SK-N-SH (cell line): ENCODE data around the gene MAEA. TPM values are rescaled to one million over a fixed set of nuclear protein-coding genes. Genes with fewer than 3 reads are reported as not detected.
A peak's percentile ranks its signal among the peaks of the same experiment; 100 is the strongest.

Experiments
- CTCF ChIA-PET: fragments of 300-600, 350-600 bp; formaldehyde crosslinking; extraction: SDS; loops from one replicate; lab custom pipeline; 2021; lab: Yijun Ruan, JAX
- POLR2A ChIA-PET: fragments of 350-600 bp; sonication (Branson Sonifier 250); formaldehyde crosslinking; extraction: SDS; loops from one replicate; lab custom pipeline; 2020; ENCODE audit warnings: antibody characterized with exemption, inconsistent platforms; lab: Yijun Ruan, JAX
- DNase-seq: peaks from one replicate; pipeline ENCODE4 v3.0.0; 2012
- H2AFZ ChIP-seq: fragments of 200-600 bp; sonication (generic); 2 replicates; pipeline ENCODE4 v1.8.1; 2016; ENCODE audit warnings: antibody characterized with exemption, mild to moderate bottlenecking, low read depth
- H3F3A ChIP-seq: fragments of 200-600 bp; sonication (generic); replicated peaks from 2 replicates; pipeline ENCODE3; 2016; ENCODE audit warnings: antibody characterized with exemption, mild to moderate bottlenecking; ENCODE audit not compliant: insufficient read depth
- H3K27ac ChIP-seq, 2 experiments: fragments of 200-500 bp in 1 of 2; fragments of 200-600 bp in 1 of 2; sonication (Bioruptor generic) in 1 of 2; sonication (generic), shearing (Covaris generic) in 1 of 2; 2 replicates each; pipeline versions ENCODE4 v1.5.1 to v1.6.1; 2014 to 2016; ENCODE audit warnings: low read depth in 2 of 2, inconsistent platforms in 1 of 2, low read length in 1 of 2, mild to moderate bottlenecking in 1 of 2, mixed read lengths in 1 of 2
- H3K27me3 ChIP-seq: fragments of 200-600 bp; sonication (generic), shearing (Covaris generic); 2 replicates; pipeline ENCODE4 v1.6.1; 2016; ENCODE audit warnings: mixed run types; ENCODE audit not compliant: insufficient read depth
- H3K36me3 ChIP-seq, 2 experiments: fragments of 200-500 bp in 1 of 2; fragments of 200-600 bp in 1 of 2; sonication (Bioruptor generic) in 1 of 2; sonication (generic) in 1 of 2; replicated peaks in 1 of 2; 2 replicates each; pipeline versions ENCODE3 to v1.5.1; 2014 to 2016; ENCODE audit warnings: low read length in 1 of 2, mild to moderate bottlenecking in 1 of 2; ENCODE audit not compliant: insufficient read depth in 2 of 2, control insufficient read depth in 1 of 2
- H3K4me1 ChIP-seq, 2 experiments: fragments of 200-500 bp in 1 of 2; fragments of 200-600 bp in 1 of 2; sonication (Bioruptor generic) in 1 of 2; sonication (generic), shearing (Covaris generic) in 1 of 2; 2 replicates each; pipeline versions ENCODE4 v1.5.1 to v1.6.1; 2014 to 2016; ENCODE audit warnings: low read depth in 1 of 2, low read length in 1 of 2, mixed run types in 1 of 2; ENCODE audit not compliant: insufficient read depth in 2 of 2, control insufficient read depth in 1 of 2
- H3K4me2 ChIP-seq: fragments of 200-600 bp; sonication (generic), shearing (Covaris generic); 2 replicates; pipeline ENCODE4 v1.6.1; 2017; ENCODE audit warnings: mixed run types
- H3K4me3 ChIP-seq, 2 experiments: fragments of 200-500 bp in 1 of 2; fragments of 200-600 bp in 1 of 2; sonication (Bioruptor generic) in 1 of 2; sonication (generic), shearing (Covaris generic) in 1 of 2; 2 replicates each; pipeline versions ENCODE4 v1.5.1 to v1.8.1; 2014 to 2016; ENCODE audit warnings: low read depth in 2 of 2, inconsistent platforms in 1 of 2, low read length in 1 of 2, mild to moderate bottlenecking in 1 of 2, mixed read lengths in 1 of 2, moderate library complexity in 1 of 2
- H3K79me2 ChIP-seq: fragments of 200-600 bp; sonication (generic); 2 replicates; pipeline ENCODE4 v1.8.1; 2017; ENCODE audit warnings: mild to moderate bottlenecking; ENCODE audit not compliant: insufficient read depth
- H3K9ac ChIP-seq: fragments of 200-600 bp; sonication (generic); 2 replicates; pipeline ENCODE4 v1.6.1; 2017; ENCODE audit warnings: mixed run types
- H3K9me2 ChIP-seq: fragments of 200-600 bp; sonication (generic); 2 replicates; pipeline ENCODE4 v1.6.1; 2017; ENCODE audit warnings: mixed run types
- H3K9me3 ChIP-seq: fragments of 200-600 bp; sonication (generic); 2 replicates; pipeline ENCODE4 v1.6.1; 2017; ENCODE audit warnings: mixed run types, mild to moderate bottlenecking, moderate library complexity
- H4K20me1 ChIP-seq: fragments of 200-600 bp; sonication (generic); 2 replicates; pipeline ENCODE4 v1.6.1; 2017; ENCODE audit warnings: mild to moderate bottlenecking, mixed run types; ENCODE audit not compliant: insufficient read depth
- CHD2 ChIP-seq: fragments of 150-350 bp; IDR thresholded peaks from 2 replicates; pipeline ENCODE4 v1.6.1; 2018; ENCODE audit warnings: low read length; ENCODE audit not compliant: partially characterized antibody
- ELF1 ChIP-seq: IDR thresholded peaks from 2 replicates; pipeline ENCODE4 v1.4.0; 2012
- GABPA ChIP-seq: IDR thresholded peaks from 2 replicates; pipeline ENCODE4 v1.4.0; 2012; ENCODE audit warnings: low read depth, mild to moderate bottlenecking
- MXI1 ChIP-seq: IDR thresholded peaks from 2 replicates; pipeline ENCODE4 v1.6.1; 2012; ENCODE audit warnings: mild to moderate bottlenecking, low read depth, low read length, improper control_type of control experiment
- NFIC ChIP-seq: IDR thresholded peaks from 2 replicates; pipeline ENCODE4 v1.4.0; 2012; ENCODE audit warnings: borderline replicate concordance
- POLR2AphosphoS5 ChIP-seq: IDR thresholded peaks from 2 replicates; pipeline ENCODE4 v1.6.1; 2012; ENCODE audit warnings: low read depth, low read length
- RFX5 ChIP-seq: IDR thresholded peaks from 2 replicates; pipeline ENCODE4 v1.6.1; 2012; ENCODE audit warnings: mild to moderate bottlenecking, improper control_type of control experiment, low read length
- RXRA ChIP-seq: IDR thresholded peaks from 2 replicates; pipeline ENCODE4 v1.4.0; 2012; ENCODE audit warnings: low read depth, mild to moderate bottlenecking, borderline replicate concordance
- SIN3A ChIP-seq: IDR thresholded peaks from 2 replicates; pipeline ENCODE4 v1.6.1; 2012; ENCODE audit warnings: low read depth, mild to moderate bottlenecking, low read length, moderate library complexity, borderline replicate concordance
- TAF1 ChIP-seq: IDR thresholded peaks from 2 replicates; pipeline ENCODE4 v1.6.1; 2012; ENCODE audit warnings: low read depth, mild to moderate bottlenecking, low read length, moderate library complexity, borderline replicate concordance
- WGBS: methylation state at CpG from one replicate; pipeline ENCODE4 v1.1.6; 2017; ENCODE audit warnings: low lambda C conversion rate; 5-methylcytosine and 5-hydroxymethylcytosine counted together
- polyA plus RNA-seq, 3 experiments: library from polyadenylated mRNA; depleted of rRNA; stranded (reverse); fragments of >200 nt; gene quantifications; 2 replicates each; pipeline ENCODE4 v1.2.3, GENCODE V29; 2012
- TF ChIP-seq, protein P1 (sequence below): IDR thresholded peaks from 2 replicates; pipeline ENCODE4 v1.6.1; 2012; ENCODE audit warnings: mild to moderate bottlenecking, low read depth, low read length, moderate library complexity
- TF ChIP-seq, protein P2 (sequence below): IDR thresholded peaks from 2 replicates; pipeline ENCODE4 v1.4.0; 2012; ENCODE audit warnings: low read depth, borderline replicate concordance

The MAEA gene
- polyA plus RNA-seq, 1 of the 3 experiments (the other 2 are of a cell fraction) = 128 TPM

DNA sequence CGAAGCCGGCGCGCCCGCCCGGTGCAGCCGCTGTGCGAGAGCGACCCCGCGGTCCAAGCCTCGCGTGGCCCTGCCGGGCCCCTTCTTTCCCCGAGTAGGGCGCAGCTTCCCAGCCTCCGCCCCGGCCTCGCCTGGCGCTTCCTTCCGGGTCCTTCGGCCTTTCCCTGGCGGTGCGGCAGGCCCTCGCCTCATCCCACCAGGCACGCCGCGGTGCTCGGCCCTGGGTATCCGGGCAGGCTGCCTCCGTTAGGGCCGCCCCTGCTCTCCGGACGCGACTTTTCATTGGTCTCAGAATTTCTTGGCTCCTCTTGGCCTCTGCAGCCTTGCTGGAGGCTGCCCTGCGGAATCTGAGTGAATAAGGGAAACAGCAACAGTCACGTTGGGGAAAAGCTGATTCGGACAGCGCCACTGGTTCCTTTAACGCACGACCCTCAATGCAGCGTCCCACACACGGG lies 57.7 kb downstream of the MAEA start:
- POLR2A ChIA-PET = interaction anchor here (0.7 to 2.0 kb wide), 5 partner anchors 8 to 144 kb away, joined by 3 to 15 read pairs (median 3); partner anchors contain the start of genes CTBP1 and MAEA
- Histone ChIP-seq H2AFZ (no peak overlapping the region; the same call in 1 of the 2 replicates), H3K27ac (peak overlapping the region; percentile 89), H3K9ac (peak overlapping the region; percentile 79), H3K9me3 (no peaks in the 10 kb centered on the region), H3K27me3 (no peaks in the 10 kb centered on the region), H3K9me2 (no peaks in the 10 kb centered on the region), H3K4me2 (peak overlapping the region; percentile 80), H3K79me2 (peaks cover 66% of the 10 kb centered on the region), H3F3A (peaks cover 19% of the 10 kb centered on the region), H3K36me3 (peaks cover 5 to 10% of the 10 kb centered on the region in 2 experiments), H4K20me1 (peaks cover 4% of the 10 kb centered on the region), H3K4me1 (peaks cover 0 to 20% of the 10 kb centered on the region in 2 experiments; a peak in 1 of 4 replicates), H3K4me3 (peak overlapping the region; percentile 61 to 73)
- WGBS = 2% methylated on average over 16 of the region's 43 CpGs
- DNase-seq = peak; percentile 88
- CTCF ChIA-PET = interaction anchor here (1.4 to 3.8 kb wide), 4 partner anchors 9 to 282 kb away, joined by 4 to 23 read pairs (median 12); no protein-coding TSS in a partner anchor
- TF ChIP-seq TAF1 (peak; percentile 56; the same call in 1 of the 2 replicates), NFIC (no peak), ELF1 (peak; percentile 52; the same call in 1 of the 2 replicates), MXI1 (peak; percentile 51; the same call in 1 of the 2 replicates), POLR2AphosphoS5 (peak; percentile 10; the same call in 1 of the 2 replicates), RFX5 (no peak)
- TF ChIP-seq, protein P1, sequence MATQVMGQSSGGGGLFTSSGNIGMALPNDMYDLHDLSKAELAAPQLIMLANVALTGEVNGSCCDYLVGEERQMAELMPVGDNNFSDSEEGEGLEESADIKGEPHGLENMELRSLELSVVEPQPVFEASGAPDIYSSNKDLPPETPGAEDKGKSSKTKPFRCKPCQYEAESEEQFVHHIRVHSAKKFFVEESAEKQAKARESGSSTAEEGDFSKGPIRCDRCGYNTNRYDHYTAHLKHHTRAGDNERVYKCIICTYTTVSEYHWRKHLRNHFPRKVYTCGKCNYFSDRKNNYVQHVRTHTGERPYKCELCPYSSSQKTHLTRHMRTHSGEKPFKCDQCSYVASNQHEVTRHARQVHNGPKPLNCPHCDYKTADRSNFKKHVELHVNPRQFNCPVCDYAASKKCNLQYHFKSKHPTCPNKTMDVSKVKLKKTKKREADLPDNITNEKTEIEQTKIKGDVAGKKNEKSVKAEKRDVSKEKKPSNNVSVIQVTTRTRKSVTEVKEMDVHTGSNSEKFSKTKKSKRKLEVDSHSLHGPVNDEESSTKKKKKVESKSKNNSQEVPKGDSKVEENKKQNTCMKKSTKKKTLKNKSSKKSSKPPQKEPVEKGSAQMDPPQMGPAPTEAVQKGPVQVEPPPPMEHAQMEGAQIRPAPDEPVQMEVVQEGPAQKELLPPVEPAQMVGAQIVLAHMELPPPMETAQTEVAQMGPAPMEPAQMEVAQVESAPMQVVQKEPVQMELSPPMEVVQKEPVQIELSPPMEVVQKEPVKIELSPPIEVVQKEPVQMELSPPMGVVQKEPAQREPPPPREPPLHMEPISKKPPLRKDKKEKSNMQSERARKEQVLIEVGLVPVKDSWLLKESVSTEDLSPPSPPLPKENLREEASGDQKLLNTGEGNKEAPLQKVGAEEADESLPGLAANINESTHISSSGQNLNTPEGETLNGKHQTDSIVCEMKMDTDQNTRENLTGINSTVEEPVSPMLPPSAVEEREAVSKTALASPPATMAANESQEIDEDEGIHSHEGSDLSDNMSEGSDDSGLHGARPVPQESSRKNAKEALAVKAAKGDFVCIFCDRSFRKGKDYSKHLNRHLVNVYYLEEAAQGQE = peak; percentile 55; the same call in 1 of the 2 replicates

DNA sequence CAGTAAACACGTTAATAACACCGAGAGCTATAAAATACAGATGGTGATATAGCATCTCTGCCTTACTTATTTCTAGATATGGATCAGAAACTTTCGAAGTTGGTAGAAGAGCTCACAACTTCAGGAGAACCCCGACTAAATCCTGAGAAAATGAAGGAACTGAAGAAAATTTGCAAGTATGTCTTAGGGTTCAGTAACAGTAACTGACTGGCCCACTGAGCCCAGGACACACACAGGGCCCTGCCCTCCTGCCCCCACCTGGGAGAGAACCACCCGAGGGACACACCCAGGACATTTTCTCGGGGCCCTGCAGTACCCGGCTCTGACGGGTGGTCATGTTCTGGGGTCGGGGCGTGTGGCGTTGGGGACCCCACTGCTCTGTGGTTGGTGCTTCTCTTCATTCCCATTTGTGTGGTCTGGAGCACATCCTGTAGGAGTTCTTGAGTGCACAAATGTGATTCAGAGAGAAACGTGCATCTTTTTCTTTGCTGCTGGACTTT lies 58.4 kb downstream of the MAEA start:
- Histone ChIP-seq H3K79me2 (peaks cover 64% of the 10 kb centered on the region), H3K4me3 (peak overlapping the region; percentile 61 to 73), H3K4me1 (peaks cover 0 to 20% of the 10 kb centered on the region in 2 experiments; a peak in 1 of 4 replicates), H3K36me3 (peaks cover 8 to 14% of the 10 kb centered on the region in 2 experiments), H3K9me3 (no peaks in the 10 kb centered on the region), H3F3A (peaks cover 18% of the 10 kb centered on the region), H4K20me1 (peaks cover 4% of the 10 kb centered on the region), H3K27me3 (no peaks in the 10 kb centered on the region), H3K9ac (peak overlapping the region; percentile 79), H3K9me2 (no peaks in the 10 kb centered on the region), H2AFZ (no peak overlapping the region; the same call in 1 of the 2 replicates), H3K27ac (peak overlapping the region; percentile 89), H3K4me2 (peak overlapping the region; percentile 80)
- POLR2A ChIA-PET = interaction anchor here (0.7 kb wide), 1 partner anchor 145 kb away, joined by 3 read pairs; no protein-coding TSS in a partner anchor
- DNase-seq = no peak
- CTCF ChIA-PET = interaction anchor here (1.4 to 3.8 kb wide), 5 partner anchors 9 to 281 kb away, joined by 4 to 23 read pairs (median 6); no protein-coding TSS in a partner anchor
- 65% methylated on average over 11 of the region's 12 CpGs for WGBS
- TF ChIP-seq RXRA = no peak
- TF ChIP-seq CHD2 = no peak
- TF ChIP-seq SIN3A = no peak
- TF ChIP-seq GABPA = no peak
- TF ChIP-seq, protein P2, sequence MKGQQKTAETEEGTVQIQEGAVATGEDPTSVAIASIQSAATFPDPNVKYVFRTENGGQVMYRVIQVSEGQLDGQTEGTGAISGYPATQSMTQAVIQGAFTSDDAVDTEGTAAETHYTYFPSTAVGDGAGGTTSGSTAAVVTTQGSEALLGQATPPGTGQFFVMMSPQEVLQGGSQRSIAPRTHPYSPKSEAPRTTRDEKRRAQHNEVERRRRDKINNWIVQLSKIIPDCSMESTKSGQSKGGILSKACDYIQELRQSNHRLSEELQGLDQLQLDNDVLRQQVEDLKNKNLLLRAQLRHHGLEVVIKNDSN = no peak
